HEK293T (cell line): Measurements from ENCODE around the gene CFAP68.
"Not testable (repeated sequence)": the region's sequence is repeated elsewhere in the genome, so short reads cannot be mapped to it uniquely, and the experiment has no call there.

Experiments
- BHLHE40 ChIP-seq: fragments of 450-650 bp; IDR thresholded peaks from 2 replicates; pipeline ENCODE4 v1.6.1; 2016; ENCODE audit warnings: mild to moderate bottlenecking, moderate library complexity, borderline replicate concordance
- FOXM1 ChIP-seq: fragments of 450-650 bp; IDR thresholded peaks from 2 replicates; pipeline ENCODE4 v1.6.1; 2017; ENCODE audit warnings: mild to moderate bottlenecking, borderline replicate concordance
- HDGF ChIP-seq: fragments of 450-650 bp; IDR thresholded peaks from 2 replicates; pipeline ENCODE4 v1.6.1; 2017; ENCODE audit warnings: antibody characterized with exemption, borderline replicate concordance
- PKNOX1 ChIP-seq: fragments of 450-650 bp; IDR thresholded peaks from 2 replicates; pipeline ENCODE4 v1.6.1; 2016
- SP1 ChIP-seq: fragments of 450-650 bp; IDR thresholded peaks from 2 replicates; pipeline ENCODE4 v1.6.1; 2017
- ZNF384 ChIP-seq: fragments of 450-650 bp; IDR thresholded peaks from 2 replicates; pipeline ENCODE4 v1.6.1; 2016

GRCh38 chr11:111933176-111933575, 53.8 kb downstream of the CFAP68 start:
- TF ChIP-seq SP1, FOXM1, ZNF384, PKNOX1, HDGF, BHLHE40: not testable (repeated sequence)
